HG02678 (cell line): Measurements from ENCODE around the gene FAM180B.
"Not testable (repeated sequence)": the region's sequence is repeated elsewhere in the genome, so short reads cannot be mapped to it uniquely, and the experiment has no call there.

Experiments used
- ATAC-seq: cut with Tn5 transposase; IDR thresholded peaks from one replicate; pipeline ENCODE4 v1.9.1; 2021; ENCODE audit warnings: mild to moderate bottlenecking, moderate library complexity; ENCODE audit not compliant: unreplicated experiment

Gene FAM180B, protein sequence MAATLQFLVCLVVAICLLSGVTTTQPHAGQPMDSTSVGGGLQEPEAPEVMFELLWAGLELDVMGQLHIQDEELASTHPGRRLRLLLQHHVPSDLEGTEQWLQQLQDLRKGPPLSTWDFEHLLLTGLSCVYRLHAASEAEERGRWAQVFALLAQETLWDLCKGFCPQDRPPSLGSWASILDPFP

GRCh38 chr11:47586098-47586855 lies at the start of gene FAM180B:
Gene FAM180B (plus strand): TSS chr11:47586678. CDS start chr11:47586769, 91 bp downstream.
- ATAC-seq = no peak

DNA sequence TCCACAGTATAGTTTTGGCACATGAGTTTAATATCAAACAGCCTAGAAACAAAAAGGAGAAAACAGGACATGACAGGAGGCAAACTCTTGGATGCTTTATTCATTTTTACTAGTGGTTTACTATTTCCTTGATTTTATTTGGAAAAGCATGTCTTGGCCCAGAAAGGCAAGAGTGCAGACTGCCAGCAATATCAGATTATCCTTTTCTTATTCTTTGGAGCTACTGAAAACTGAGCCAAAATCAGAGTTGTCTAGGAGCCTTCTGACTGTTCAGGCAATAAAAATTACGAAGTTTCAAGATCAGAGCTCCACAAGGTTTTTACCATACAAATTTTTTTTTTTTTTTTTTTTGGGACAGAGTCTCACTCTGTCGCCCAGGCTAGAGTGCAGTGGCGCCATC lies 49.6 kb upstream of the FAM180B start:
- ATAC-seq = no peak

DNA sequence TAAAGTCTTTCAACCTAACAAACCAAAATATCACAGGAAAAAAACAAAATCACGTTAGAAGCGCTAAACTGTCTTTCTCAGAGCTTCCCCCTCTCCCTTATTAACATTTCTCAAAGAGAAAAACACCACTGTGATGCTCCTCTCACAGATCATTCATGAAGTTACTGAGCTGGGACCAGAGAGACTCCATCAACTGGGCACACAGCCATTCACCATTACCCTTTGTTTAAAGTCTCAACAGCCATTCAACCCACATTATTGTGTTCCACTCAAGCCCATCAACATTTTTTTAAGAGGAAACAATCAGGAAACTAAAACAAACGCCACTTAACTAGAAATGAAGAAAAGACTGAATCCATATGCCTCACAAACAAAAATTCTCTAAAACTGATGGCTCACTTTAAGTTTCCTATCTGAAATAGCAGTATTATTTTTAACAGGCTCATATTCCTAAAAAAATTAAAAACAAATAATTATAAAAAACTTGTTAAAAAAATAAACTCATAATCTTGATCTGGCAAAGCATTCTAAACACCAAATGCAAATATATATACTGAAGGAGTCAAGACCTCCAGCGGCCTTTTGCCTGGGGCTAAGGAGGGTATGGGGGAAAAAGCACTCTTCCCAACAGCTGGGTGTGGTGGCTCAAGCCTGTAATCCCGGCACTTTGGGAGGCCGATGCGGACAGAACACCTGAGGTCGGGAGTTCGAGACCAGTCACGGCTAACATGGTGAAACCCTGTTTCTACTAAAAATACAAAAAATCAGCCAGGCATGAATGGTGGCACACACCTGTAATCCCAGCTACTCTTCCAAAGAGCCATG lies 47.5 kb upstream of the FAM180B start:
- no peak for ATAC-seq

DNA sequence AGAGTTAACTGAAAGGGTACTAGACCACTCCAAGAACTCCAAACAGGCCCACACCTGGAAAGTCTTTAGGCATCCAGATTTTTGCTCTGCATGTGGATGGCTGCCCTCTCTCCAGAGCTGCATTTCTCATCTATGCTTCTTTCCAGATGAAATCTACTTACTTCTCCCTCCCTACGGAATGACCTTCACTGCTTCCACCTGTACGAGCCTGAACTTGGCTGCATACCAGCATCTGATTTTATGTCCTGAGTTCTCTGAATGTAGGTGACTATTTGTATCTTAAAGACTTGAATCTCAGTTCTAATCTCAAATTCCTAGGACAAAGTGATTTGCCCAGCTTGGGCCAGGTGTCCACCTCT lies 46.8 kb upstream of the FAM180B start:
- ATAC-seq = no peak

GRCh38 chr11:47541070-47541469 lies 45.4 kb upstream of the FAM180B start:
- no peak for ATAC-seq

GRCh38 chr11:47545298-47545697 lies 41.2 kb upstream of the FAM180B start:
- no peak for ATAC-seq

GRCh38 chr11:47546274-47546673 lies 40.2 kb upstream of the FAM180B start:
- not testable (repeated sequence) for ATAC-seq

DNA sequence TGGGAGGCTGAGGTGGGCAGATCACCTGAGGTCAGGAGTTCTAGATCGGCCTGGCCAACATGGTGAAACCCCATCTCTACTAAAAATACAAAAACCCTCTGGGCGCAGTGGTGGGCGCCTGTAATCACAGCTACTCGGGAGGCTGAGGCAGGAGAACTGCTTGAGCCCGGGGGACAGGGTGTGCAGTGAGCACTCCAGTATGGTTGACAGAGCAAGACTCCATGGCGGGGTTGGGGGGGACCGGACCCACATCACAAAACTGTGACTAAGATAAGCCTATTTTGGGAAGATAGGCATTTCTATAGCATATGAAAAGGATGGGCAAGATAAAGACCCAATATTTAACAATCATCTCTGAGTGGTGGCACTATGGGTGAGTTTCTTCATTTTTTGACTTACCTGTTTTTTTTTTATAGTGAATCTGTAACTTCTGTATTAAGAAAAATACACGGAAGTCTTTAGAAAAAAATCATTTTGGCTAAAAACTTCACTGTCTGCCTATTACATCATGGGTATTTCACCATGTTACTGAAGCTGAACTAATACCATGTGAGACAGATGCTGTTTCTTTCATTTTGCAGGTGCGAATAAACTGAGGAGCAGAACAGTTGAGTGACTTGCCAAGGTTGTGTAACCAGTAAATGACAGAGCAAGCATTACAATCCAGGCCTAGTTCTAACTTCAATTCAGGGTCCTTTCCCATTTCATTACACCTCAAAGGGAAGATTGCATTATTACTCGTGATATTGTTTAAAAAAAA lies 36.0 kb upstream of the FAM180B start:
- no peak for ATAC-seq

DNA sequence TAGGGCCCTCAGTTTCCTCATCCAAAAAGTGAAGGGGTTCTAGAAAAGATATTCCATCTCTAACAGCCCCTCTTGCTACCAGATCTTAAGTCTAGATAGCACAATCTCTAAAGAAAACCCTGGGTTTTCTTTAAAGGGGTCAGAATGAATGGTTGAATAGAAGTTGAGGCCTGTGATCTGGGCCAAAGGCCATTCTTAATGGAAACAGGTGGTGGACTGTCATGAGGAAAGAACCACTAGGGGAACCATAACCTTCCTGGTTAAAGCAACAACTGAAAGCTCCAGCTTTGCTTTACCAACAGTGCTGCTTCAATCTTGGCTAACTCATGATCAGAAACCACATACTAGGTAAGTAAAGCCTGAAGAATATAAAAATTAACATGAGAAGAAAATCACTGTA lies 35.4 kb upstream of the FAM180B start:
- no peak for ATAC-seq

- ATAC-seq = peak; percentile 2
Measured at GRCh38 chr11:47552056-47552565, 34.4 kb upstream of the FAM180B start.

DNA sequence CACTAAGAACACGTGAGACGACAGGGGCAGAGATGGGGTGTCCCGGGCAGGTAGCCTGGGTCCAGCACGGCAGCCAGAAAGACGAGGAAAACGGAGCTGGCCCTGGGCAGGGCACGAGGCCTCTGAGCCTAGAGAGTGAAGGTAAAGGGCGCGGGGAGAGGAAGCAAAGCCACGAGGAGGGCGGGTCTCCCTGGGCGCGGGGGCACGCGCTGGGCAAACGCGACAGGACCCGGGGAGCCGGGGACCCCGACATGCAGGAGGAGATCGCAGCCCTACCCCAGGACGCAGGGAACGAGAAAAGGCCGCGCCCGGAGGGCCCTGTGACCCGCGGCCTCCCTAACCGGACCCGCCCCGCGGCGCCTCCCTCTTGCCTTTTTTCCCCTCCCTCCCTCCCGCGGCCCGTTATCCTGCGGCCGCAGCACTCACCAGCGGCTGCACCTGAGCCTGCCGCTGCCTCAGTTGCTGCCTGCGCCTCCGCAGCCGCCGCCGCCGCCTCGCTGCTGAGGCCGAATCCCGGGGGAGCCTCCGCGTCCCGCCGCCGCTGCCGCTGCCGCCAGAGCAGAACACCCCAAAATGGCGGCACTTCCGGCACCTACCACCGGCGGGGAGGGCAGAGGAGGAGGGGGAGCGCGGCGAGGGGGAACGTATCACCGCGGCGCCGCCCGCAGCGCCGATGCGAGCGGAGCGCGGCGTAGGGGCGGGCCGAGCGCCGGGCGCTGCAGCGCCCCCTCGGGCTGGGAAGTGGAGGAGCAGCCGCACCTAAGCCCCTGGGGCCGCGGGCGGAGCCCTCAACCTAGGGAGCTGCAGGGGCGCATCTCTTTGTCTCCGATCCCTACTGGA lies 33.7 kb upstream of the FAM180B start, which contains the start of gene CELF1:
CELF1 (minus strand) TSS at position 567 of the 840 bp plus-strand sequence. CDS start 53,609 bp downstream, outside the sequence.
- peak; percentile 92 for ATAC-seq

- ATAC-seq = peak; percentile 26
Measured at GRCh38 chr11:47553406-47553743, 33.1 kb upstream of the FAM180B start.

DNA sequence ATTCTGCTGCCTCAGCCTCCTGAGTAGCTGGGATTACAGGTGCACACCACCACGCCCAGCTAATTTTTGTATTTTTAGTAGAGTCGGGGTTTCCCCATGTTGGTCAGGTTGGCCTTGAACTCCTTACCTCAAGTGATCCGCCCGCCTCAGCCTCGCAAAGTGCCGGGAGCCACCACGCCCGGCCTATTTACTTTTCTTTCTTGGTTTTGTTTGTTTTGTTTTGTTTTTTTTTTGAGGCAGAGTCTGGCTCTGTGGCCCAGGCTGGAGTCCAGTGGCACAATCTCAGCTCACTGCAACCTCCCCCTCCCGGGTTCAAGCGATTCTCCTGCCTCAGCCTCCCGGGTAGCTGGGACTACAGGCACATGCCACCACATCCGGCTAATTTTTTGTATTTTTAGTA lies 29.5 kb upstream of the FAM180B start:
- not testable (repeated sequence) for ATAC-seq

- no peak for ATAC-seq
Measured at GRCh38 chr11:47558695-47559094, 27.8 kb upstream of the FAM180B start.

DNA sequence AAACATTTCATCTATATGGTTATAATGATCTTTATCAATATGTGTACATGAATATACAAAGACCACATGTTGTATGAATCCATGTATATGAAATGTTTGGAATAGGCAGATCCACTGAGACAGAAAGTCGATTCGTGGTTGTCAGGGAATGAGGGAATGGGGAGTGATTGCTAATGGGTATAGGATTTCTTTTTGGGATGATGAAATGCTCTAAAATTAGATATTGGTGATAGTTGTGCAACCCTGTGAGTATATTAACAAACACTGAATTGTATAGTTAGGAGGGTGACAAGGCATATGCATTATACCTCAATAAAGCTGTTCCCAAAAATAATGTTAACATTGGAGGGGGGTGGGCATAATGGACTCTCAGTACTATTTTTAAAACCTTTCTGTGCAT lies 26.1 kb upstream of the FAM180B start:
- no peak for ATAC-seq

DNA sequence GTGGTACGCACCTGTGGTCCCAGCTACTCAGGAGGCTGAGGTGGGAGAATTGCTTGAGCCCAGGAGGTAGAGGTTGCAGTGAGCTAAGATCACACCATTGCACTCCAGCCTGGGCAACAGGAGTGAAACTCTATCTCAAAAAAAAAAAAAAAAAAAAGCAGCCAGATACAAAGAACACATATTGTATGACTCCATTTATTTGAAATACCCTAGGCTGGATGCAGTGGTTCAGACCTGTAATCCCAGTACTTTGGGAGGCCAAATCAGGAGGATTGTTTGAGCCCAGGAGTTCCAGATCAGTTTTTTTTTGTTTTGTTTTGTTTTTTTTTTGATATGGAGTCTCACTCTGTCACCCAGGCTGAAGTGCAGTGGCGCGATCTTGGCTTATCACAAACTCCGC lies 24.1 kb upstream of the FAM180B start:
- not testable (repeated sequence) for ATAC-seq

DNA sequence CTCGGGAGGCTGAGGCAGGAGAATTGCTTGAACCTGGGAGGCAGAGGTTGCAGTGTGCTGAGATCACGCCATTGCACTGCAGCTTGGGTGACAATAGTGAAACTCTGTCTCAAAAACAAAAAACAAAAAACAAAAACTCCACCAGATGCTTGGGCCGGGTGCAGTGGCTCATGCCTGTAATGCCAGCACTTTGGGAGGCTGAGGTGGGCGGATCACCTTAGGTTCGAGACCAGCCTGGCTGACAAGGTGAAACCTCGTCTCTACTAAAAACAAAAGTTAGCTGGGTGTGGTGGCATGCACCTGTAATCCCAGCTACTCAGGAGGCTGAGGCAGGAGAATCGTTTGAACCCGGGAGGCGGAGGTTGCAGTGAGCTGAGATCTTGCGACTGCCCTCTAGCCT lies 22.1 kb upstream of the FAM180B start:
- not testable (repeated sequence) for ATAC-seq

- ATAC-seq = peak; percentile 11
Measured at GRCh38 chr11:47564933-47565339, 21.5 kb upstream of the FAM180B start.

DNA sequence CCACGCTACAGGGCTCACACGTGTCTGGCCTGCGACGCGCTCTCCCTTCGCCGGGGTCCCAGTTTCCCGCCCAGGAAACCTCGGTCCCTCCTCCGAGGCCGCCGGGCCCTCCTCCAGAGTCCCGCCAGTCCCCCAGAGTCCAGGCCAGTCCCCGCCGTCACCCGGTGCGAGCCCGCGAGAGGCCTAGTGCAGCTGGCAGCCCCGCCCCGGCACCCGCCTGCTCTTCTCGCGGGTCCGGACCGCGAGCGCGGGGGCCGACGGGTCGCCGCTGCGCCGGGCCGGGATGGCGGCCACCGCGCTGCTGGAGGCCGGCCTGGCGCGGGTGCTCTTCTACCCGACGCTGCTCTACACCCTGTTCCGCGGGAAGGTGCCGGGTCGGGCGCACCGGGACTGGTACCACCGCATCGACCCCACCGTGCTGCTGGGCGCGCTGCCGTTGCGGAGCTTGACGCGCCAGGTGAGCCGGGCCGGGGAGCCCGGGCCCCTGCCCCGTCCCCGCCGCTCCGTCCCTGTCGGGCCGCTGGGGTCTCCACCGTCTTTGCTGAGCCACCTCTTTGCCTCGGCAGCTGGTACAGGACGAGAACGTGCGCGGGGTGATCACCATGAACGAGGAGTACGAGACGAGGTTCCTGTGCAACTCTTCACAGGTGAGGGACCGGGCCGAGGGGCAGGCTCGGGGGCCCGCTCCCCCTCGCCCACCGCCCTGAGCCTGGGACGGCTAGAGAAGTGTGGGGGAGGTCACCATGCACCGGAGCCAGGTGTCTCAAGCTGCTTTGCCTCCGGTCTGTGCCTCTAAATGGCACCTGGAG lies 20.9 kb upstream of the FAM180B start, which contains the start of gene PTPMT1:
PTPMT1 (plus strand) TSS at position 260 of the 809 bp plus-strand sequence; CDS start at position 284, 24 bp downstream.
- ATAC-seq = peak; percentile 91
